Trophoblast cell (in vitro differentiated cells and primary cell): ENCODE data around the gene ARF1.

ENCODE experiments used
- DNase-seq, 2 donors: peaks; one replicate each; pipeline ENCODE4 v3.0.0-alpha.2; 2016
- H2AFZ ChIP-seq: 2 replicates; pipeline ENCODE4 v1.6.1; 2013; ENCODE audit warnings: low read length, moderate library complexity, mild to moderate bottlenecking; ENCODE audit not compliant: insufficient read depth, poor library complexity
- H2AK5ac ChIP-seq: 2 replicates; pipeline ENCODE4 v1.6.1; 2013; ENCODE audit warnings: mild to moderate bottlenecking, low read length
- H2BK120ac ChIP-seq: 2 replicates; pipeline ENCODE4 v1.6.1; 2013; ENCODE audit warnings: low read length, mild to moderate bottlenecking, moderate library complexity; ENCODE audit not compliant: insufficient read depth, poor library complexity
- H2BK12ac ChIP-seq: 2 replicates; pipeline ENCODE4 v1.6.1; 2013; ENCODE audit warnings: mild to moderate bottlenecking, low read length, moderate library complexity
- H2BK5ac ChIP-seq: 2 replicates; pipeline ENCODE4 v1.6.1; 2013; ENCODE audit warnings: low read length, low read depth, moderate library complexity, mild to moderate bottlenecking; ENCODE audit not compliant: poor library complexity
- H3K14ac ChIP-seq: 2 replicates; pipeline ENCODE4 v1.6.1; 2013; ENCODE audit warnings: mild to moderate bottlenecking, low read length
- H3K18ac ChIP-seq: 2 replicates; pipeline ENCODE4 v1.6.1; 2013; ENCODE audit warnings: mild to moderate bottlenecking, low read length
- H3K23ac ChIP-seq: 2 replicates; pipeline ENCODE4 v1.6.1; 2013; ENCODE audit warnings: low read length
- H3K27ac ChIP-seq: 2 replicates; pipeline ENCODE4 v1.5.1; 2013; ENCODE audit warnings: low read depth, mild to moderate bottlenecking, inconsistent platforms, low read length, moderate library complexity
- H3K27me3 ChIP-seq: 2 replicates; pipeline ENCODE4 v1.6.1; 2013; ENCODE audit warnings: inconsistent platforms, mild to moderate bottlenecking, low read length, moderate library complexity; ENCODE audit not compliant: insufficient read depth
- H3K36me3 ChIP-seq, 2 experiments: 1 replicate in 1 of 2; 2 replicates in 1 of 2; pipeline ENCODE4 v1.6.1; 2013; ENCODE audit warnings: low read length in 2 of 2, mild to moderate bottlenecking in 2 of 2, moderate library complexity in 1 of 2; ENCODE audit not compliant: insufficient read depth in 2 of 2, control insufficient read depth in 1 of 2
- H3K4ac ChIP-seq: 2 replicates; pipeline ENCODE4 v1.6.1; 2013; ENCODE audit warnings: low read depth, mild to moderate bottlenecking, low read length, moderate library complexity
- H3K4me1 ChIP-seq, 2 experiments: 1 replicate in 1 of 2; 2 replicates in 1 of 2; pipeline ENCODE4 v1.6.1; 2013; ENCODE audit warnings: low read length in 2 of 2, mild to moderate bottlenecking in 2 of 2, moderate library complexity in 1 of 2; ENCODE audit not compliant: insufficient read depth in 2 of 2, control insufficient read depth in 1 of 2
- H3K4me2 ChIP-seq: 2 replicates; pipeline ENCODE4 v1.6.1; 2013; ENCODE audit warnings: inconsistent platforms, mild to moderate bottlenecking, low read length, moderate library complexity
- H3K4me3 ChIP-seq: 2 replicates; pipeline ENCODE4 v1.5.1; 2013; ENCODE audit warnings: mild to moderate bottlenecking, low read depth, low read length, inconsistent platforms
- H3K79me1 ChIP-seq: one replicate; pipeline ENCODE4 v1.6.1; 2013; ENCODE audit warnings: low read length
- H3K79me2 ChIP-seq: 2 replicates; pipeline ENCODE4 v1.6.1; 2013; ENCODE audit warnings: low read length, mild to moderate bottlenecking; ENCODE audit not compliant: control insufficient read depth, insufficient read depth, poor library complexity
- H3K9ac ChIP-seq: 2 replicates; pipeline ENCODE4 v1.6.1; 2013; ENCODE audit warnings: mild to moderate bottlenecking, low read length
- H3K9me3 ChIP-seq: 2 replicates; pipeline ENCODE4 v1.6.1; 2013; ENCODE audit warnings: low read depth, mild to moderate bottlenecking, control low read depth, inconsistent platforms, low read length; ENCODE audit not compliant: insufficient read depth
- H4K12ac ChIP-seq: 2 replicates; pipeline ENCODE4 v1.6.1; 2013; ENCODE audit warnings: low read depth, mild to moderate bottlenecking, low read length, moderate library complexity
- H4K8ac ChIP-seq: 2 replicates; pipeline ENCODE4 v1.6.1; 2013; ENCODE audit warnings: low read depth, mild to moderate bottlenecking, low read length, moderate library complexity
- H4K91ac ChIP-seq: one replicate; pipeline ENCODE4 v1.6.1; 2013; ENCODE audit warnings: low read depth, mild to moderate bottlenecking, low read length, moderate library complexity
- WGBS: extraction: QIAGEN DNeasy Blood & Tissue Kit; methylation state at CpG from one replicate; pipeline ENCODE4 v1.1.7; 2013; ENCODE audit warnings: missing lambda C conversion rate; ENCODE audit not compliant: insufficient read length, insufficient coverage; ENCODE audit errors: extremely low coverage; 5-methylcytosine and 5-hydroxymethylcytosine counted together

ARF1 gene

GRCh38 chr1:228079013-228079412 lies 3.5 kb upstream of the ARF1 start:
- no peak overlapping the region for H2AFZ ChIP-seq
- H3K36me3 ChIP-seq, result peaks cover 0 to 7% of the 10 kb centered on the region in 2 experiments
- no peak overlapping the region for H3K27ac ChIP-seq
- DNase-seq, result no peak
- no peak overlapping the region for H4K8ac ChIP-seq
- H3K23ac ChIP-seq, result no peak overlapping the region
- peaks cover 15% of the 10 kb centered on the region for H3K79me1 ChIP-seq
- H3K18ac ChIP-seq, result no peak overlapping the region
- H2BK12ac ChIP-seq, result no peak overlapping the region
- no peak overlapping the region for H3K4ac ChIP-seq
- peaks cover 3% of the 10 kb centered on the region for H3K27me3 ChIP-seq
- no peak overlapping the region for H3K9ac ChIP-seq
- H2AK5ac ChIP-seq, result no peak overlapping the region
- H2BK120ac ChIP-seq, result no peak overlapping the region
- no peak overlapping the region for H3K4me3 ChIP-seq
- no peak overlapping the region for H3K14ac ChIP-seq
- peaks cover 22% of the 10 kb centered on the region for H3K79me2 ChIP-seq
- no peak overlapping the region for H4K91ac ChIP-seq
- H4K12ac ChIP-seq, result no peak overlapping the region
- WGBS, result no CpG with 5 or more reads among the region's 7 CpGs
- no peaks in the 10 kb centered on the region for H3K9me3 ChIP-seq
- no peak overlapping the region for H3K4me2 ChIP-seq
- peaks cover 6 to 12% of the 10 kb centered on the region in 2 experiments for H3K4me1 ChIP-seq
- no peak overlapping the region for H2BK5ac ChIP-seq

DNA sequence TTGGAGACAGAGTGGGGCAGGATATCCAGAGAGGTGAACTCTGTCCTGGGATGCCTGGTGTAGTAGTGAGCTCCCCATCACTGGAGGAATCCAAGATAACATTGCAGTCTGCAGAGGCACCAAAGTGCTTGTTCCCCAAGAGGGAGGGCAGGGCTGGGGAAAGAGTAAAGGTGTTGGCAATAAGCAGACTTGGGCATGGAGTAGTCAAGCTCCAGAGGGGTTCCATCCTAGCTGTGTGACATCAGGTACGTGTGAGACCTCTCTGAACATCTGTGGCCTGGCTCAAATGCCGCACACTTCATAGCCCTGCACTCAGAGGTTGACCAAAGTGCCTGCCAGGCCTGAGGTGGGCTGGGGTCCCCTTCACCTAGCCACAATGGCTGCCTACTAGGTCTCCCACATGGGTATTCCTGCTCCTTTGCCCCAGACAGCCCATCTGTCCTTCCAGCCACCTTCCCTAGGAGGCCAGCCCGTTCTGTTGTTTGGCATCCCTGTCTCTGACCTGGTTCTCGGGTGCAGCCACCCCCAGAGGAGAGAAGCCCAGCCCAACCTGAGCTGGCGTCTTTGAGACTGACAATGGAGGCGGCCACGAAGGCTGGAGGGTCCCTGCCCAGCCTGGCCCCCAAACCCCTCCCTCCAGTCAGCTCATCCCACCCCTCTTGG lies 2.8 kb upstream of the ARF1 start:
- Histone ChIP-seq H3K4me2 (no peak overlapping the region), H4K8ac (no peak overlapping the region), H3K9ac (no peak overlapping the region), H3K4ac (no peak overlapping the region), H2BK5ac (no peak overlapping the region), H3K4me3 (no peak overlapping the region), H3K79me2 (peaks cover 25% of the 10 kb centered on the region), H2AFZ (no peak overlapping the region), H4K12ac (no peak overlapping the region), H3K9me3 (no peaks in the 10 kb centered on the region), H2BK120ac (no peak overlapping the region), H3K23ac (no peak overlapping the region), H3K14ac (no peak overlapping the region), H3K27ac (no peak overlapping the region), H3K79me1 (peaks cover 15% of the 10 kb centered on the region), H2AK5ac (no peak overlapping the region), H3K4me1 (peaks cover 7 to 20% of the 10 kb centered on the region in 2 experiments), H2BK12ac (no peak overlapping the region), H4K91ac (no peak overlapping the region), H3K18ac (no peak overlapping the region), H3K27me3 (peaks cover 3% of the 10 kb centered on the region), H3K36me3 (peaks cover under 1 to 8% of the 10 kb centered on the region in 2 experiments)
- DNase-seq, result no peak
- WGBS, result no CpG with 5 or more reads among the region's 7 CpGs

- no peak overlapping the region for H2AFZ ChIP-seq
- peaks cover 4 to 9% of the 10 kb centered on the region in 2 experiments for H3K36me3 ChIP-seq
- no peak overlapping the region for H3K4me3 ChIP-seq
- no peak overlapping the region for H3K18ac ChIP-seq
- no CpG with 5 or more reads among the region's 7 CpGs for WGBS
- no peak overlapping the region for H2BK5ac ChIP-seq
- peaks cover 15% of the 10 kb centered on the region for H3K79me1 ChIP-seq
- no peaks in the 10 kb centered on the region for H3K9me3 ChIP-seq
- DNase-seq, result no peak
- no peak overlapping the region for H3K9ac ChIP-seq
- no peak overlapping the region for H4K8ac ChIP-seq
- H2BK120ac ChIP-seq, result no peak overlapping the region
- H3K27me3 ChIP-seq, result peaks cover 3% of the 10 kb centered on the region
- peak overlapping the region; percentile 93 for H2AK5ac ChIP-seq
- H2BK12ac ChIP-seq, result no peak overlapping the region
- no peak overlapping the region for H3K23ac ChIP-seq
- peaks cover 38% of the 10 kb centered on the region for H3K79me2 ChIP-seq
- peak overlapping the region; percentile 84 for H3K14ac ChIP-seq
- H3K27ac ChIP-seq, result no peak overlapping the region
- peak overlapping the region; percentile 94 for H3K4me2 ChIP-seq
- H3K4ac ChIP-seq, result peak overlapping the region; percentile 85
- peaks cover 17 to 34% of the 10 kb centered on the region in 2 experiments for H3K4me1 ChIP-seq
- H4K12ac ChIP-seq, result no peak overlapping the region
- no peak overlapping the region for H4K91ac ChIP-seq
These were observed 1.4 kb upstream of the ARF1 start for GRCh38 chr1:228081144-228081543.

GRCh38 chr1:228081578-228082213 lies 812 bp upstream of the ARF1 start:
- H3K4me2 ChIP-seq, result peak overlapping the region; percentile 94
- H3K4me3 ChIP-seq, result peak overlapping the region; percentile 90
- H2AK5ac ChIP-seq, result peak overlapping the region; percentile 93
- H3K27me3 ChIP-seq, result peaks cover 3% of the 10 kb centered on the region
- peak overlapping the region; percentile 98 for H2AFZ ChIP-seq
- peak overlapping the region; percentile 99 for H4K8ac ChIP-seq
- H3K9ac ChIP-seq, result peak overlapping the region; percentile 83
- H3K79me1 ChIP-seq, result peaks cover 15% of the 10 kb centered on the region
- peak overlapping the region; percentile 75 for H2BK5ac ChIP-seq
- peak overlapping the region; percentile 99 for H4K12ac ChIP-seq
- peak overlapping the region; percentile 98 for H4K91ac ChIP-seq
- peak overlapping the region; percentile 98 for H3K14ac ChIP-seq
- H3K4me1 ChIP-seq, result peaks cover 17 to 34% of the 10 kb centered on the region in 2 experiments
- peak overlapping the region; percentile 97 for H2BK120ac ChIP-seq
- peak overlapping the region; percentile 6 for H2BK12ac ChIP-seq
- peak overlapping the region; percentile 98 for H3K4ac ChIP-seq
- no CpG with 5 or more reads among the region's 31 CpGs for WGBS
- H3K79me2 ChIP-seq, result peaks cover 41% of the 10 kb centered on the region
- no peak overlapping the region for H3K23ac ChIP-seq
- peaks cover 4 to 9% of the 10 kb centered on the region in 2 experiments for H3K36me3 ChIP-seq
- peak overlapping the region; percentile 91 for H3K18ac ChIP-seq
- peak in 1 of 2 donors; percentile 26 for DNase-seq
- peak overlapping the region; percentile 30 for H3K27ac ChIP-seq
- no peaks in the 10 kb centered on the region for H3K9me3 ChIP-seq
